Skin of body (tissue), 2 donors: Measurements from ENCODE around the gene PDF. TPM values are rescaled to one million over a fixed set of nuclear protein-coding genes. Genes with fewer than 3 reads are reported as not detected.
"Not testable (repeated sequence)": the region's sequence is repeated elsewhere in the genome, so short reads cannot be mapped to it uniquely, and the experiment has no call there.

Experiments
- DNase-seq: peaks from one replicate; lab custom pipeline; 2025; lab: John Stamatoyannopoulos, UW
- total RNA-seq: library from RNA; depleted of rRNA; stranded (reverse); fragments of >200 nt; gene quantifications from one replicate; pipeline ENCODE4 v1.2.3, GENCODE V29; 2014

The PDF gene
- total RNA-seq, 1 donor from 2014 or later = 8.9 TPM

- DNase-seq = no peak
These were observed 13.8 kb downstream of the PDF start for GRCh38 chr16:69316595-69317034.

GRCh38 chr16:69315486-69316311 lies 14.7 kb downstream of the PDF start:
- DNase-seq = no peak

GRCh38 chr16:69314534-69314933 lies 15.9 kb downstream of the PDF start:
- DNase-seq = no peak

- DNase-seq = no peak
These were observed 16.9 kb downstream of the PDF start for GRCh38 chr16:69313469-69313868.

GRCh38 chr16:69311533-69312387 lies 18.6 kb downstream of the PDF start:
- no peak for DNase-seq

GRCh38 chr16:69310653-69311532 lies 19.5 kb downstream of the PDF start, which contains the start of gene VPS4A:
Gene VPS4A, plus strand, starts transcription at chr16:69311350. Its CDS starts 162 bp downstream, at chr16:69311512.
- DNase-seq = peak; percentile 97

GRCh38 chr16:69309316-69309715 lies 21.1 kb downstream of the PDF start:
- DNase-seq = no peak

GRCh38 chr16:69307856-69308255 lies 22.5 kb downstream of the PDF start:
- DNase-seq = no peak

- DNase-seq = no peak
These were observed 23.3 kb downstream of the PDF start for GRCh38 chr16:69307091-69307490.

- DNase-seq = no peak
These were observed 24.4 kb downstream of the PDF start for GRCh38 chr16:69306031-69306430.

- no peak for DNase-seq
These were observed 28.1 kb downstream of the PDF start for GRCh38 chr16:69302301-69302700.

- no peak for DNase-seq
These were observed 28.5 kb downstream of the PDF start for GRCh38 chr16:69301861-69302260.

- no peak for DNase-seq
These were observed 29.2 kb downstream of the PDF start for GRCh38 chr16:69301187-69301586.

- no peak for DNase-seq
These were observed 32.1 kb downstream of the PDF start for GRCh38 chr16:69298261-69298660.

GRCh38 chr16:69296771-69297170 lies 33.6 kb downstream of the PDF start:
- not testable (repeated sequence) for DNase-seq

- no peak for DNase-seq
These were observed 36.3 kb downstream of the PDF start for GRCh38 chr16:69294051-69294450.

GRCh38 chr16:69293401-69293800 lies 37.0 kb downstream of the PDF start:
- no peak for DNase-seq

GRCh38 chr16:69291657-69292056 lies 38.7 kb downstream of the PDF start:
- not testable (repeated sequence) for DNase-seq

- peak; percentile 70 for DNase-seq
These were observed 43.3 kb downstream of the PDF start for GRCh38 chr16:69286941-69287713.

GRCh38 chr16:69285240-69285639 lies 45.1 kb downstream of the PDF start:
- no peak for DNase-seq
